Measurements from ENCODE around the gene KCNQ2.

KCNQ2 gene

GRCh38 chr20:63430891-63431290 is 41.6 kb downstream of the KCNQ2 start:
- Histone ChIP-seq H3K27me3 (ENCODE audit: control insufficient read depth, insufficient read depth, low read length) (no peaks in the 10 kb centered on the region), H3K9me3 (ENCODE audit: control insufficient read depth, insufficient read depth, low read depth, low read length) (no peaks in the 10 kb centered on the region), H3K4me3 (ENCODE audit: low read depth, low read length) (no peak overlapping the region), H3K4me1 (ENCODE audit: control insufficient read depth, insufficient read depth, low read length) (peaks cover 15% of the 10 kb centered on the region), H3K9ac (ENCODE audit: low read length) (no peak overlapping the region), H3K27ac (ENCODE audit: low read depth, low read length) (no peak overlapping the region), H3K36me3 (ENCODE audit: control insufficient read depth, insufficient read depth, low read length) (no peaks in the 10 kb centered on the region)

GRCh38 chr20:63429992-63430391 is 42.5 kb downstream of the KCNQ2 start:
- H3K9me3 ChIP-seq (ENCODE audit: control insufficient read depth, insufficient read depth, low read depth, low read length): peaks cover 1% of the 10 kb centered on the region
- no peak overlapping the region for H3K27ac ChIP-seq (ENCODE audit: low read depth, low read length)
- peaks cover 15% of the 10 kb centered on the region for H3K4me1 ChIP-seq (ENCODE audit: control insufficient read depth, insufficient read depth, low read length)
- H3K27me3 ChIP-seq (ENCODE audit: control insufficient read depth, insufficient read depth, low read length): no peaks in the 10 kb centered on the region
- no peak overlapping the region for H3K4me3 ChIP-seq (ENCODE audit: low read depth, low read length)
- no peaks in the 10 kb centered on the region for H3K36me3 ChIP-seq (ENCODE audit: control insufficient read depth, insufficient read depth, low read length)
- H3K9ac ChIP-seq (ENCODE audit: low read length): no peak overlapping the region

- no peak overlapping the region for H3K9ac ChIP-seq (ENCODE audit: low read length)
- H3K9me3 ChIP-seq (ENCODE audit: control insufficient read depth, insufficient read depth, low read depth, low read length): peaks cover 4% of the 10 kb centered on the region
- H3K4me3 ChIP-seq (ENCODE audit: low read depth, low read length): no peak overlapping the region
- no peaks in the 10 kb centered on the region for H3K36me3 ChIP-seq (ENCODE audit: control insufficient read depth, insufficient read depth, low read length)
- H3K27ac ChIP-seq (ENCODE audit: low read depth, low read length): no peak overlapping the region
- H3K27me3 ChIP-seq (ENCODE audit: control insufficient read depth, insufficient read depth, low read length): no peaks in the 10 kb centered on the region
- H3K4me1 ChIP-seq (ENCODE audit: control insufficient read depth, insufficient read depth, low read length): peaks cover 8% of the 10 kb centered on the region
Measured at GRCh38 chr20:63428906-63429575, 43.4 kb downstream of the KCNQ2 start.

- no peaks in the 10 kb centered on the region for H3K36me3 ChIP-seq (ENCODE audit: control insufficient read depth, insufficient read depth, low read length)
- no peak overlapping the region for H3K9ac ChIP-seq (ENCODE audit: low read length)
- H3K9me3 ChIP-seq (ENCODE audit: control insufficient read depth, insufficient read depth, low read depth, low read length): peaks cover 4% of the 10 kb centered on the region
- no peak overlapping the region for H3K4me3 ChIP-seq (ENCODE audit: low read depth, low read length)
- no peak overlapping the region for H3K27ac ChIP-seq (ENCODE audit: low read depth, low read length)
- H3K4me1 ChIP-seq (ENCODE audit: control insufficient read depth, insufficient read depth, low read length): peaks cover 5% of the 10 kb centered on the region; the same call in 1 of the 2 replicates
- no peaks in the 10 kb centered on the region for H3K27me3 ChIP-seq (ENCODE audit: control insufficient read depth, insufficient read depth, low read length)
Measured at GRCh38 chr20:63427724-63428330, 44.6 kb downstream of the KCNQ2 start.

- H3K4me1 ChIP-seq (ENCODE audit: control insufficient read depth, insufficient read depth, low read length): peaks cover 5% of the 10 kb centered on the region; the same call in 1 of the 2 replicates
- H3K36me3 ChIP-seq (ENCODE audit: control insufficient read depth, insufficient read depth, low read length): no peaks in the 10 kb centered on the region
- H3K27me3 ChIP-seq (ENCODE audit: control insufficient read depth, insufficient read depth, low read length): no peaks in the 10 kb centered on the region
- no peak overlapping the region for H3K4me3 ChIP-seq (ENCODE audit: low read depth, low read length)
- no peak overlapping the region for H3K9ac ChIP-seq (ENCODE audit: low read length)
- no peak overlapping the region for H3K27ac ChIP-seq (ENCODE audit: low read depth, low read length)
- peaks cover 4% of the 10 kb centered on the region for H3K9me3 ChIP-seq (ENCODE audit: control insufficient read depth, insufficient read depth, low read depth, low read length)
Measured at GRCh38 chr20:63427206-63427605, 45.2 kb downstream of the KCNQ2 start.

- Histone ChIP-seq H3K4me1 (ENCODE audit: control insufficient read depth, insufficient read depth, low read length) (peaks cover 5% of the 10 kb centered on the region; the same call in 1 of the 2 replicates), H3K27me3 (ENCODE audit: control insufficient read depth, insufficient read depth, low read length) (no peaks in the 10 kb centered on the region), H3K4me3 (ENCODE audit: low read depth, low read length) (no peak overlapping the region), H3K36me3 (ENCODE audit: control insufficient read depth, insufficient read depth, low read length) (no peaks in the 10 kb centered on the region), H3K9ac (ENCODE audit: low read length) (no peak overlapping the region), H3K9me3 (ENCODE audit: control insufficient read depth, insufficient read depth, low read depth, low read length) (peaks cover 4% of the 10 kb centered on the region), H3K27ac (ENCODE audit: low read depth, low read length) (no peak overlapping the region)
Measured at GRCh38 chr20:63425846-63426485, 46.5 kb downstream of the KCNQ2 start.

- Histone ChIP-seq H3K27ac (ENCODE audit: low read depth, low read length) (no peak overlapping the region), H3K4me1 (ENCODE audit: control insufficient read depth, insufficient read depth, low read length) (no peaks in the 10 kb centered on the region), H3K27me3 (ENCODE audit: control insufficient read depth, insufficient read depth, low read length) (no peaks in the 10 kb centered on the region), H3K9ac (ENCODE audit: low read length) (no peak overlapping the region), H3K4me3 (ENCODE audit: low read depth, low read length) (no peak overlapping the region), H3K9me3 (ENCODE audit: control insufficient read depth, insufficient read depth, low read depth, low read length) (peaks cover 4% of the 10 kb centered on the region), H3K36me3 (ENCODE audit: control insufficient read depth, insufficient read depth, low read length) (no peaks in the 10 kb centered on the region)
Measured at GRCh38 chr20:63424613-63425012, 47.8 kb downstream of the KCNQ2 start.

- Histone ChIP-seq H3K27ac (ENCODE audit: low read depth, low read length) (0 out of 2 replicates have a peak overlapping the region, but pooled peaks have one; percentile 26), H3K27me3 (ENCODE audit: control insufficient read depth, insufficient read depth, low read length) (no peaks in the 10 kb centered on the region), H3K36me3 (ENCODE audit: control insufficient read depth, insufficient read depth, low read length) (no peaks in the 10 kb centered on the region), H3K4me3 (ENCODE audit: low read depth, low read length) (no peak overlapping the region), H3K9me3 (ENCODE audit: control insufficient read depth, insufficient read depth, low read depth, low read length) (peaks cover 4% of the 10 kb centered on the region), H3K4me1 (ENCODE audit: control insufficient read depth, insufficient read depth, low read length) (no peaks in the 10 kb centered on the region), H3K9ac (ENCODE audit: low read length) (no peak overlapping the region)
Measured at GRCh38 chr20:63423751-63424150, 48.7 kb downstream of the KCNQ2 start.

- no peak overlapping the region for H3K9ac ChIP-seq (ENCODE audit: low read length)
- H3K27me3 ChIP-seq (ENCODE audit: control insufficient read depth, insufficient read depth, low read length): no peaks in the 10 kb centered on the region
- no peaks in the 10 kb centered on the region for H3K36me3 ChIP-seq (ENCODE audit: control insufficient read depth, insufficient read depth, low read length)
Measured at GRCh38 chr20:63422653-63423052, 49.8 kb downstream of the KCNQ2 start.

GRCh38 chr20:63421913-63422312 is 50.5 kb downstream of the KCNQ2 start:
- H3K36me3 ChIP-seq (ENCODE audit: control insufficient read depth, insufficient read depth, low read length): no peaks in the 10 kb centered on the region
- no peak overlapping the region for H3K4me3 ChIP-seq (ENCODE audit: low read depth, low read length)
- no peak overlapping the region for H3K27ac ChIP-seq (ENCODE audit: low read depth, low read length)
- no peaks in the 10 kb centered on the region for H3K27me3 ChIP-seq (ENCODE audit: control insufficient read depth, insufficient read depth, low read length)
- H3K9ac ChIP-seq (ENCODE audit: low read length): no peak overlapping the region
- H3K9me3 ChIP-seq (ENCODE audit: control insufficient read depth, insufficient read depth, low read depth, low read length): peaks cover 4% of the 10 kb centered on the region
- H3K4me1 ChIP-seq (ENCODE audit: control insufficient read depth, insufficient read depth, low read length): peaks cover 6% of the 10 kb centered on the region

More at GRCh38 chr20:63422653-63423052, 49.8 kb downstream of the KCNQ2 start:
- no peaks in the 10 kb centered on the region for H3K4me1 ChIP-seq (ENCODE audit: control insufficient read depth, insufficient read depth, low read length)
- peaks cover 4% of the 10 kb centered on the region for H3K9me3 ChIP-seq (ENCODE audit: control insufficient read depth, insufficient read depth, low read depth, low read length)
- H3K4me3 ChIP-seq (ENCODE audit: low read depth, low read length): no peak overlapping the region
- H3K27ac ChIP-seq (ENCODE audit: low read depth, low read length): no peak overlapping the region

GRCh38 chr20:63421094-63421692 is 51.3 kb downstream of the KCNQ2 start:
- no peak overlapping the region for H3K27ac ChIP-seq (ENCODE audit: low read depth, low read length)
- no peaks in the 10 kb centered on the region for H3K27me3 ChIP-seq (ENCODE audit: control insufficient read depth, insufficient read depth, low read length)
- H3K9ac ChIP-seq (ENCODE audit: low read length): no peak overlapping the region

More at GRCh38 chr20:63421094-63421692, 51.3 kb downstream of the KCNQ2 start:
- H3K36me3 ChIP-seq (ENCODE audit: control insufficient read depth, insufficient read depth, low read length): no peaks in the 10 kb centered on the region
- H3K4me3 ChIP-seq (ENCODE audit: low read depth, low read length): no peak overlapping the region
- H3K9me3 ChIP-seq (ENCODE audit: control insufficient read depth, insufficient read depth, low read depth, low read length): peaks cover 4% of the 10 kb centered on the region
- H3K4me1 ChIP-seq (ENCODE audit: control insufficient read depth, insufficient read depth, low read length): peaks cover 6% of the 10 kb centered on the region
